Body of pancreas (tissue), 4 donors: ENCODE data around the gene ATG10. TPM values are rescaled to one million over a fixed set of nuclear protein-coding genes. Genes with fewer than 3 reads are reported as not detected.
"Not testable (repeated sequence)": the region's sequence is repeated elsewhere in the genome, so short reads cannot be mapped to it uniquely, and the experiment has no call there.

Source experiments
- ATAC-seq: fragments of 150-250 bp; one replicate; pipeline ENCODE4 v1.9.1; 2016
- DNase-seq, 4 donors: peaks; one replicate each; pipeline ENCODE4 v3.0.0-alpha.2; 2019
- H3K27ac ChIP-seq, 4 donors: fragments of 200-600 bp; sonication (generic); 1 replicate in 3 of 4; 2 replicates in 1 of 4; pipeline versions ENCODE4 v1.5.1 to v1.6.1; 2016 to 2019; ENCODE audit warnings: mild to moderate bottlenecking in 1 of 4, mixed read lengths in 1 of 4, moderate library complexity in 1 of 4
- H3K27me3 ChIP-seq, 2 donors: fragments of 200-600 bp; sonication (generic); one replicate each; pipeline ENCODE4 v1.6.0; 2016; ENCODE audit warnings: mild to moderate bottlenecking in 1 of 2
- H3K36me3 ChIP-seq, 2 donors: fragments of 200-600 bp; sonication (generic); replicated peaks in 1 of 2; 2 replicates each; pipeline ENCODE4 v1.5.1; 2016; ENCODE audit warnings: low read depth in 2 of 2; ENCODE audit not compliant: insufficient read depth in 1 of 2
- H3K4me1 ChIP-seq: fragments of 200-600 bp; sonication (generic); one replicate; pipeline ENCODE4 v1.6.0; 2016
- H3K4me3 ChIP-seq, 2 donors: fragments of 200-600 bp; sonication (generic); 1 replicate in 1 of 2; 2 replicates in 1 of 2; pipeline ENCODE4 v1.5.1; 2016 to 2019
- H3K9me3 ChIP-seq, 3 donors: fragments of 200-600 bp; sonication (generic); 1 replicate in 2 of 3; 2 replicates in 1 of 3; pipeline ENCODE4 v1.5.1; 2016
- CTCF ChIP-seq, 7 experiments: fragments of 450-650 bp in 4 of 7; fragments of 200-600 bp in 3 of 7; sonication (generic) in 3 of 7; IDR thresholded peaks; one replicate each; pipeline ENCODE4 v1.5.1; 2016 to 2019; ENCODE audit warnings: antibody characterized with exemption in 7 of 7
- POLR2A ChIP-seq, 3 donors: fragments of 450-650 bp; IDR thresholded peaks; one replicate each; pipeline ENCODE4 v1.6.1; 2016; ENCODE audit warnings: antibody characterized with exemption in 3 of 3, mild to moderate bottlenecking in 2 of 3
- WGBS, 2 donors: methylation state at CpG; one replicate each; pipeline ENCODE4 v1.1.5; 2017; 5-methylcytosine and 5-hydroxymethylcytosine counted together
- intact Hi-C: fragments of 100-400 bp; cut with DNase I; formaldehyde crosslinking; loops from one replicate; pipeline ENCODE4 v1.15.1; 2023
- total RNA-seq, 2 donors: library from RNA; depleted of rRNA; stranded (reverse); fragments of >200 nt; gene quantifications; one replicate each; pipeline ENCODE4 v1.1.0, GENCODE V29; 2016

Gene ATG10
- total RNA-seq, 2 donors from 2014 or later: 2.9 to 4.6 TPM

GRCh38 chr5:81989204-81989603 lies 17.4 kb downstream of the ATG10 start:
- Histone ChIP-seq H3K4me3 (no peak overlapping the region), H3K27me3 (no peaks in the 10 kb centered on the region), H3K4me1 (no peaks in the 10 kb centered on the region), H3K27ac (no peak overlapping the region), H3K36me3 (no peaks in the 10 kb centered on the region), H3K9me3 (no peaks in the 10 kb centered on the region)
- DNase-seq (no peak), ATAC-seq (no peak)
- intact Hi-C loops: no loop called here
- TF ChIP-seq POLR2A (IDR thresholded peaks at IDR 0.05) (no peak), CTCF (IDR thresholded peaks at IDR 0.05) (no peak)
- WGBS, 2 donors: 76 to 91% methylated on average over 5 of the region's 5 CpGs

GRCh38 chr5:81994679-81995078 lies 22.9 kb downstream of the ATG10 start:
- intact Hi-C loops: no loop called here
- Histone ChIP-seq H3K9me3 (no peaks in the 10 kb centered on the region), H3K27ac (no peak overlapping the region), H3K4me3 (no peak overlapping the region), H3K4me1 (no peaks in the 10 kb centered on the region), H3K36me3 (no peaks in the 10 kb centered on the region), H3K27me3 (no peaks in the 10 kb centered on the region)
- WGBS, 2 donors: 65 to 75% methylated on average over 1 of the region's 1 CpG
- no peak for ATAC-seq
- no peak for TF ChIP-seq CTCF (IDR thresholded peaks at IDR 0.05)
- DNase-seq: no peak

- 89 to 98% methylated on average over 2 of the region's 2 CpGs for WGBS, 2 donors
- no peaks in the 10 kb centered on the region for H3K9me3 ChIP-seq
- DNase-seq (no peak), ATAC-seq (no peak)
- H3K27ac ChIP-seq: no peak overlapping the region
- H3K4me1 ChIP-seq: no peaks in the 10 kb centered on the region
- intact Hi-C loops: no loop called here
- no peak overlapping the region for H3K4me3 ChIP-seq
- no peaks in the 10 kb centered on the region for H3K36me3 ChIP-seq
- no peak for TF ChIP-seq POLR2A (IDR thresholded peaks at IDR 0.05)
- H3K27me3 ChIP-seq: no peaks in the 10 kb centered on the region
Observed at GRCh38 chr5:81995407-81995806, 23.6 kb downstream of the ATG10 start.

- no peaks in the 10 kb centered on the region for H3K9me3 ChIP-seq
- no peaks in the 10 kb centered on the region for H3K4me1 ChIP-seq
- 79 to 88% methylated on average over 6 of the region's 6 CpGs for WGBS, 2 donors
- intact Hi-C loops: no loop called here
- no peaks in the 10 kb centered on the region for H3K27me3 ChIP-seq
- no peak for ATAC-seq
- DNase-seq: no peak
- no peak overlapping the region for H3K27ac ChIP-seq
- no peak for TF ChIP-seq POLR2A (IDR thresholded peaks at IDR 0.05)
- TF ChIP-seq CTCF (IDR thresholded peaks at IDR 0.05): no peak
- H3K4me3 ChIP-seq: no peak overlapping the region
- no peaks in the 10 kb centered on the region for H3K36me3 ChIP-seq
Observed at GRCh38 chr5:82004511-82004910, 32.7 kb downstream of the ATG10 start.

- H3K9me3 ChIP-seq, H3K27ac ChIP-seq, intact Hi-C loops, H3K27me3 ChIP-seq, DNase-seq, ATAC-seq, H3K4me3 ChIP-seq, H3K36me3 ChIP-seq, H3K4me1 ChIP-seq: not testable (repeated sequence)
- 96 to 98% methylated on average over 11 to 12 of the region's 12 CpGs for WGBS, 2 donors
Observed at GRCh38 chr5:82009869-82010268, 38.0 kb downstream of the ATG10 start.

GRCh38 chr5:82010696-82011095 lies 38.9 kb downstream of the ATG10 start:
- Histone ChIP-seq H3K27ac (no peak overlapping the region), H3K9me3 (no peaks in the 10 kb centered on the region), H3K4me3 (no peak overlapping the region), H3K27me3 (no peaks in the 10 kb centered on the region), H3K36me3 (no peaks in the 10 kb centered on the region), H3K4me1 (no peaks in the 10 kb centered on the region)
- 98 to 99% methylated on average over 2 of the region's 2 CpGs for WGBS, 2 donors
- intact Hi-C loops: no loop called here
- DNase-seq (no peak), ATAC-seq (no peak)
- no peak for TF ChIP-seq POLR2A (IDR thresholded peaks at IDR 0.05)
- TF ChIP-seq CTCF (IDR thresholded peaks at IDR 0.05): no peak
